Left ventricle myocardium inferior (tissue), 1 donor: Measurements from ENCODE around the gene THBS1. TPM values are rescaled to one million over a fixed set of nuclear protein-coding genes. Genes with fewer than 3 reads are reported as not detected.

Experiments used
- DNase-seq: peaks from one replicate; pipeline ENCODE4 v3.0.0-alpha.2; 2020
- H3K27ac ChIP-seq: fragments of 200-600 bp; replicated peaks from 2 replicates; pipeline ENCODE4 v1.8.0; 2021
- H3K27me3 ChIP-seq: fragments of 200-600 bp; 2 replicates; pipeline ENCODE4 v1.8.0; 2021; ENCODE audit warnings: low read depth
- H3K36me3 ChIP-seq: fragments of 200-600 bp; 2 replicates; pipeline ENCODE4 v1.8.0; 2021
- H3K4me1 ChIP-seq: fragments of 200-600 bp; 2 replicates; pipeline ENCODE4 v1.8.0; 2021
- H3K4me3 ChIP-seq: fragments of 200-600 bp; 2 replicates; pipeline ENCODE4 v1.8.0; 2021; ENCODE audit warnings: mild to moderate bottlenecking, moderate library complexity
- H3K9me3 ChIP-seq: fragments of 200-600 bp; replicated peaks from 2 replicates; pipeline ENCODE4 v1.8.0; 2021
- intact Hi-C: fragments of 100-400 bp; cut with micrococcal nuclease; formaldehyde crosslinking; loops from one replicate; pipeline ENCODE4 v1.11.0; 2022
- total RNA-seq: library from RNA; stranded (reverse); fragmentation: NEBNext Ultra II Directional; extraction: Animal tissue kit (Norgen Biotek cat#: 25700); gene quantifications from one replicate; pipeline ENCODE4 v1.2.1, GENCODE V29; 2021
- TF ChIP-seq, protein P1 (sequence below): fragments of 200-600 bp; IDR thresholded peaks from 2 replicates; pipeline ENCODE4 v1.8.0; 2021; ENCODE audit warnings: antibody characterized with exemption, mild to moderate bottlenecking, borderline replicate concordance
- donor health status: DM: no; HTN: yes; CAD: no; lungs with severe emphysema.

Gene THBS1
- total RNA-seq, 1 donor from 2014 or later, result 47.4 TPM

DNA sequence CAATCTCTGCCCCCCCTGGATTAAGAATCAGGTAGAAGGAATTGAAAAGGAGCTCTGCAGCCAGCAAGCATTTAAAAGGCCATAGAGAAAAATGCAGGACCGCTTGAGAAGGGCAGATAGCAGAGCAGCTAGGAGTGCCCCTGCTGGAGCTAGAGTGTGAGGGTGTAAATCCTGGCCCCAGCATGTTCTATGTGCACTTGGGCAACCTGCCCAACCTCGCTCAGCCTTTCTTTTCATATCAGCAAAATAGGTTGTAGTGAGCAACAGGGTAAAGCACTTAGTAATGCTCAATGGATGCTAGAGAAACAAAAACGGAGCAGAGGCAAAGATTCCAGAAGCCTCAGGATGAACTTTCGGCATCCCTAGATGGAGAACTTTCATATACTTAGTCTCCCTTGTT is 25.0 kb upstream of the THBS1 start:
- peaks cover 11% of the 10 kb centered on the region for H3K4me1 ChIP-seq
- TF ChIP-seq, protein P1, sequence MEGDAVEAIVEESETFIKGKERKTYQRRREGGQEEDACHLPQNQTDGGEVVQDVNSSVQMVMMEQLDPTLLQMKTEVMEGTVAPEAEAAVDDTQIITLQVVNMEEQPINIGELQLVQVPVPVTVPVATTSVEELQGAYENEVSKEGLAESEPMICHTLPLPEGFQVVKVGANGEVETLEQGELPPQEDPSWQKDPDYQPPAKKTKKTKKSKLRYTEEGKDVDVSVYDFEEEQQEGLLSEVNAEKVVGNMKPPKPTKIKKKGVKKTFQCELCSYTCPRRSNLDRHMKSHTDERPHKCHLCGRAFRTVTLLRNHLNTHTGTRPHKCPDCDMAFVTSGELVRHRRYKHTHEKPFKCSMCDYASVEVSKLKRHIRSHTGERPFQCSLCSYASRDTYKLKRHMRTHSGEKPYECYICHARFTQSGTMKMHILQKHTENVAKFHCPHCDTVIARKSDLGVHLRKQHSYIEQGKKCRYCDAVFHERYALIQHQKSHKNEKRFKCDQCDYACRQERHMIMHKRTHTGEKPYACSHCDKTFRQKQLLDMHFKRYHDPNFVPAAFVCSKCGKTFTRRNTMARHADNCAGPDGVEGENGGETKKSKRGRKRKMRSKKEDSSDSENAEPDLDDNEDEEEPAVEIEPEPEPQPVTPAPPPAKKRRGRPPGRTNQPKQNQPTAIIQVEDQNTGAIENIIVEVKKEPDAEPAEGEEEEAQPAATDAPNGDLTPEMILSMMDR, result no peak
- no peak overlapping the region for H3K4me3 ChIP-seq
- no peak overlapping the region for H3K27ac ChIP-seq
- H3K27me3 ChIP-seq, result no peaks in the 10 kb centered on the region
- intact Hi-C loops, result no loop called here
- H3K9me3 ChIP-seq, result no peaks in the 10 kb centered on the region
- DNase-seq, result no peak
- no peaks in the 10 kb centered on the region for H3K36me3 ChIP-seq

DNA sequence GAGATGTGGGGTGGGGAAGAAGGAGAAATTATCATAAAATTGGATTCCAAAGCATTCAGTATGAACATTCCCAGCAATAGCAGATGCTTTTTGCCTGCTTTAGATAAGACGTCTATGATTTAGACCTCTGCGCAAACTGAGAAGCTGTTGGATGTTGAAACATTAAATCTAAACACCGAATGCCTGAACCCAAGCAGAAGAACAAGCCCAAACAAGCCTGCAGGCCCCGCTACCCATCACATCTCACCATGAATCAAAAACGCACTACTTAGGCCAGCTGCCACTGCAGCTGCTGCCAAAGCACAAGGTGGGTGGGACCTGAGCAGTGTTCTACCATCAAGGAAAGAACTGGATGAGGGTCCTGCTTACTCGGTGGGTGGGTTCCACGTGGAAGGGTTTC is 24.4 kb upstream of the THBS1 start:
- Histone ChIP-seq H3K4me1 (peaks cover 11% of the 10 kb centered on the region), H3K27ac (no peak overlapping the region), H3K9me3 (no peaks in the 10 kb centered on the region), H3K4me3 (no peak overlapping the region), H3K36me3 (no peaks in the 10 kb centered on the region), H3K27me3 (no peaks in the 10 kb centered on the region)
- intact Hi-C loops, result no loop called here
- DNase-seq, result no peak
- TF ChIP-seq, protein P1, result no peak

DNA sequence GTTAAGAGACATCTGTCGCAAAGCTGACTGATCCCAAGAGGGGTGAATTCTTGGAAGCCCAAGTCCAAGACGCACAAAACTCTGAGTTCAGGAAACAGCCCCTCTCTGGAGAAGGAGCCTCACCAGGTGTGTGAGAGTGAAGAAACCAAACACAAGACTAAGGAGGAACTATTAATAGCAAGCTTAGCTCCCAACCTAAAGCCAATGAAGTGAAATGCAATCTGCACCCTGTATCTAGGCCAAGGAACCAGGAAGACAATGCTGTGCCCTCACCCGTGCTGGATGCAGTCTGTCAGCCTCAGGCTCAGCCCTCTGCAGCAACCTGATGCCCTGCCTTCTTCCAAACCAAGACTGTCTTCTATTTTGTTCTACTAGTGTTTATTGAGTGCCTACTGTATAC is 22.5 kb upstream of the THBS1 start:
- intact Hi-C loops, result no loop called here
- Histone ChIP-seq H3K4me3 (no peak overlapping the region), H3K36me3 (no peaks in the 10 kb centered on the region), H3K9me3 (no peaks in the 10 kb centered on the region), H3K27me3 (no peaks in the 10 kb centered on the region), H3K4me1 (peaks cover 11% of the 10 kb centered on the region), H3K27ac (no peak overlapping the region)
- TF ChIP-seq, protein P1, result no peak
- DNase-seq, result no peak

DNA sequence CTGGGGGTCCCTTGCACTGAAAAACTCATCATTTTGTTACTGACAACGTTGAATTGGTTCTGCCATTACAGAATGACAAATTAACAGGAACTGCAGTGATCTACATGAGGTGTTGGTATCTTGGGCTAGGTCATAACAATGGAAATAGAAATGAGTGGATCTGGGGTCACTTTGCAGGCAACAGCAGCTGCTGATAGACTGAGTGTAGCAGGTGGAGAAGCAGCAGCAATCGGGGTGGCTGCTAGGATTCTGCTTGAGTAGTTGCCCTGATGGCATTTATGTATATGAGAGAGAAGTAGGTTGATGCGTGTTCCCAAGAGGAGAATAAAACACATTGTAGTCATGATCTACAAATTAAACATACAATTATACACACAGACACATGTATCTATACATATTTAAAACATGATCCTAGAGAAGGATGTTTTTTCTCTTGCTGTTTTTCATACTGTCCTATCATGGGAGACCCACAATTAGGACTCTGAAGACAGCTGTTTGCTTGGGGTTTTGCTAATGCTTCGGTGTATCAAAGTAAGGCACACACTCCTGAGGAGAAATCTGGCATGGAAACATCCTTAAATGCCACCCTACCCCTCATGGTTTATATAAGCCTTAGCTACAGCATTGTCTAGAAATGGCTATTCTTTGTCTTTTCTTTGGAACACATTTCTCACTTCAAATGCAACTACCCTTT is 15.8 kb upstream of the THBS1 start:
- no peak for DNase-seq
- no peaks in the 10 kb centered on the region for H3K27me3 ChIP-seq
- H3K36me3 ChIP-seq, result no peaks in the 10 kb centered on the region
- H3K4me1 ChIP-seq, result no peaks in the 10 kb centered on the region
- no peak overlapping the region for H3K27ac ChIP-seq
- TF ChIP-seq, protein P1, result no peak
- intact Hi-C loops, result no loop called here
- no peak overlapping the region for H3K4me3 ChIP-seq
- H3K9me3 ChIP-seq, result no peaks in the 10 kb centered on the region

DNA sequence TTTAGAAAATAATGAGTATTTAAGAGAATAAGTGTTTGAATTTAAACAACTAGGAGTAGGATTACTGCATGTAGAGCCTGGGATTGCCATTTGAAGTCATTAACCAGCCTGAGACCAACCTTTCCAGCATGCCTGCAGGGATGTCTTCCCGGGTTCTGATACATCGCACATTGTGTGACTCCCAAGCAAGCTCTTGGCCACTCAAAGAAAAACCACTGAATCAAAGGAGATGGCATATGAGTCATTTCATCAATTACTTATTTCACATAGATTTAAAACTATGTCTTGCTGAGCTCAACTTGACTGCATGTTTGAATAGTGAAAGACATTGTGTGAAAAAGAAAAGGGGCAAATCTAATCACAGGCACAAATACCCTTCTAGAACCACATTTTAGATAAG is 15.0 kb upstream of the THBS1 start:
- intact Hi-C loops, result no loop called here
- no peaks in the 10 kb centered on the region for H3K27me3 ChIP-seq
- TF ChIP-seq, protein P1, result no peak
- H3K4me3 ChIP-seq, result no peak overlapping the region
- H3K9me3 ChIP-seq, result no peaks in the 10 kb centered on the region
- no peaks in the 10 kb centered on the region for H3K4me1 ChIP-seq
- H3K36me3 ChIP-seq, result no peaks in the 10 kb centered on the region
- H3K27ac ChIP-seq, result no peak overlapping the region
- DNase-seq, result no peak
